GM12891 (cell line): ENCODE data around the gene IFIT5.
A peak's percentile ranks its signal among the peaks of the same experiment; 100 is the strongest.
"Not testable (repeated sequence)": the region's sequence is repeated elsewhere in the genome, so short reads cannot be mapped to it uniquely, and the experiment has no call there.

Experiments
- DNase-seq: peaks from one replicate; pipeline ENCODE4 v3.0.0; 2011; ENCODE audit warnings: low spot score; ENCODE audit not compliant: insufficient read length
- FAIRE-seq: peaks from 2 replicates; lab custom pipeline; 2011; peaks lifted over from hg19 to GRCh38; lab: Jason Lieb, UNC
- PAX5 ChIP-seq: IDR thresholded peaks from 2 replicates; pipeline ENCODE4 v1.6.1; 2011; ENCODE audit warnings: low read length, moderate library complexity, mild to moderate bottlenecking; ENCODE audit not compliant: insufficient read depth, severe bottlenecking
- POLR2A ChIP-seq: IDR thresholded peaks from 2 replicates; pipeline ENCODE4 v1.6.1; 2011; ENCODE audit warnings: low read depth, low read length, control low read depth
- POLR2AphosphoS5 ChIP-seq: IDR thresholded peaks from 2 replicates; pipeline ENCODE4 v1.6.1; 2011; ENCODE audit warnings: low read depth, low read length, control low read depth
- POU2F2 ChIP-seq: IDR thresholded peaks from 2 replicates; pipeline ENCODE4 v1.6.1; 2011; ENCODE audit warnings: low read depth, mild to moderate bottlenecking, control low read depth, low read length, moderate library complexity
- SPI1 ChIP-seq: IDR thresholded peaks from 2 replicates; pipeline ENCODE4 v1.6.1; 2011; ENCODE audit warnings: low read depth, low read length, control low read depth
- TAF1 ChIP-seq: IDR thresholded peaks from 2 replicates; pipeline ENCODE4 v1.6.1; 2011; ENCODE audit warnings: low read depth, low read length, control low read depth

IFIT5 gene

DNA sequence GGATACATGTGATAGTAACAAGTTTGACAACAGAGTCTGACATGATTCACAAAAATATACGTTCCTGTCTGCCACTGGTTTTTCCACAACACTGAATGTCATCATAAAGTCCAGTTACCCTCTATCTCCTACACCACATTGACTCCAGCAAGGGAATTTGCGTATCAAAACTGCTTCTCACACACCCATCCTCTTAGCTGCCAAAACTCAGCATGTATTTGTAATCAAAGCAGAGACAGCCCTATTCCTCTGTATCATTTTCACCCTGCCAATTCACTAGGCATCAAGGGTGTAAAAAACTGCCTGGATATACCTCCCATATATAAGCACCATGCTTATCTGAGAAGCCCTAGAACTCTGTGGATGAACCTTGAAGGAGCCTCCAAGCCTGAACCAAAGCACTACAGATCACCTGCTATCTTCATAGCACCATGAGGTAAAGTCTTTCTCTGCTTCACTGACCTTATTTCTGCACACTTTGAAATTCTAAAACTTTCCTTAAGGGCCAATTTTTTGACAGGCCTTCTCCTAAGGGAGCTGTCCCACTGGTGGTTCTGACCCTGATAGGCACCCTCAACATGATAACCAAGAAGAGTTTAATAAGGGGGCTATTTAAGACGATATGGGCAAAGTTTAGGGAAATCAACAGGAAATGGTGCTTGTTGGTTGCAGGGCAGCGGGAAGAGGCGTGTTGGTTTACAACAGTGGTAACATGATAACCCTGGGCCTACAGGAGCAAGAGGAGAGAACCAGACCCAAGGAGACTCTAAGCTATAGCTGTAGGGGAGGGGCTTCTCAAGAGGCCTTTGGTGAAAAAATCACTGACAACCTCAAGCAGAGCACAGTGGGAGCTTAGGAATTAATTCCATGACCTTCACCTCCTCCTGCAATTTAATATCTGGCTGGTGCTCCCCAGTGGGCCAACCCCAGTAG is 36.4 kb upstream of the IFIT5 start, which contains the start of gene IFIT1B:
TSS of gene IFIT1B (plus strand) at position 352 of the 933 bp plus-strand sequence. CDS start at position 432, 80 bp downstream.
- DNase-seq, result no peak
- FAIRE-seq, result no peak
- TF ChIP-seq POLR2A (no peak), POLR2AphosphoS5 (no peak), PAX5 (no peak), SPI1 (no peak), TAF1 (no peak), POU2F2 (no peak)

DNA sequence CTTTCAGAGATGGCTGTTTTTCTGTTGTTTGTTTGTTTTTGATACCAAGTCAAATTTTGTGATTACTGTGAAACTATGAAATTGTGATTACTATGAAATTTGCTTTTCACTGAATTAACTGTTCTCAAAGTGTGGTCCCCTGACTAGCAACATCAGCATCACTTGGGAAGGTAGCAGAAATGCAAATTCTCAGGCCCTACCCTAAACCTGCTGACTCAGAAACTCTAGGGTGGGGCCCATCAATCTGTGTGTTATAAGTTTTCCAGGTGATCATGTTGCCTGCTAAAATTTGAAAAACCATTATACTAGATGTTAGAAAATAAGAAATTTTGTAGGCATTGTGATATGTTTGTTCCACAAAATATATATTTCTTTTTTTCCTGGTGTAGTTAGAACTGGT is 35.3 kb upstream of the IFIT5 start:
- TF ChIP-seq TAF1, result no peak
- TF ChIP-seq POU2F2, result no peak
- no peak for TF ChIP-seq PAX5
- TF ChIP-seq POLR2A, result no peak
- TF ChIP-seq POLR2AphosphoS5, result no peak
- TF ChIP-seq SPI1, result no peak
- FAIRE-seq, result no peak

DNA sequence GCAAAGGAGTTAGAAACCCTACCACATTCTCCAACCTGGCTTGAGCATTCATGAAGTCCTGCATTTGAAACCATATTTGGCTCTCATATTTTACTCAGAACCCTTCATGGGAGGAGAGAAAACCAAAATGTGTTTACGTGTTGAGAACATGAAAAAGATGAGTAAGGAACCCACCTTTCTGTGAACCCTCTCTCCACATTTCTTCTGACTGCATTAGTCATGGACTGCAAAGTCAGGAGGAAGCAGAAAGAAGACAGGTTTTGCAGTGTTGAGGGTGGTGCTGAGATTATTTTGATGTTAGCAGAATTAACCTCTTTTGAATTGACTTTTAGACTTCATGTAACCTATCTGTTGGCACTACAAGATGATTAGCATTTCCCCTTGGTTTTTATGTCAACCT is 31.6 kb upstream of the IFIT5 start:
- DNase-seq (no peak), FAIRE-seq (no peak)
- TF ChIP-seq TAF1 (no peak), POU2F2 (no peak), PAX5 (no peak), POLR2AphosphoS5 (no peak), SPI1 (no peak), POLR2A (no peak)

More for the DNA sequence above, 35.3 kb upstream of the IFIT5 start:
- no peak for DNase-seq

DNA sequence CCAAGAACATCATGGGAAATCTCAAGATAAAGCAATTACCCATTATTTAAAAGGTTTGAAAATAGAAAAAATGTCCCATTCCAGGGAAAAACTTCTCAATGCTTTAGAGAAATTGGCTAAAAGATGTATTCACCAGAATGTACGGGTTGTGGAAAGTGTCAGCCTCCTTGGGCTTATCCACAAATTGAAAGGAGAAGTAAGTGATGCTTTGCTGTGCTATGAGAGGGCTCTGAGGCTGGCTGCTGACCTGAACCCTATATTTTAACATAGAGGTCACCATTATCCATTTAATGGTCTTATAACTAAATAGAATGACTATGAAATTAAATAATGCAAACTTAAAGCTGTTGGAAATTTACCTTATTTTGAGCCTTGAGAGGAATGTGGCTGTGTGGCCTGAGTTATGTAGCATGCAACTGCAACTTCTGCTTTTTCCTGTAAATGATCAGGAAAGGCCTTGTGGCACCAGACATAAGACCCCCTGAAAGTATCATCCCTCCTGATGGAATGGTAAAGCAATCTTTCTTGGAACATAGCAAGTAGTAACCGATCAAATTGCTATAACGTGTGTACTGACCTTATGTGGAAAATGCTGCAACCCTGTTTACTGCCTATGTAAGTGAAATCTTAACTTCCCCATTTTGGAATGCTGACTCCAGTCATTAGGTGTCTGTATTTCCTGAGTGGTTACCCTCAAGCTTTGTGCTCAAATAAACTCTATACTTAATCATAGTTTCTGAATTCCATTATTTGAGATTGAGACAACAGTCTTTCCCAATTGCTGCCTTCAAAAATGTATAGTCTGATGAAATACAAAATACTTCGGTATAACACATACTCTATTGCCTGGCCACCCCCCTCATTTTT is 29.7 kb upstream of the IFIT5 start:
- TF ChIP-seq SPI1, result no peak
- no peak for TF ChIP-seq PAX5
- TF ChIP-seq TAF1, result no peak
- no peak for TF ChIP-seq POLR2A
- no peak for TF ChIP-seq POLR2AphosphoS5
- no peak for TF ChIP-seq POU2F2
- FAIRE-seq (peak; percentile 74), DNase-seq (no peak)

DNA sequence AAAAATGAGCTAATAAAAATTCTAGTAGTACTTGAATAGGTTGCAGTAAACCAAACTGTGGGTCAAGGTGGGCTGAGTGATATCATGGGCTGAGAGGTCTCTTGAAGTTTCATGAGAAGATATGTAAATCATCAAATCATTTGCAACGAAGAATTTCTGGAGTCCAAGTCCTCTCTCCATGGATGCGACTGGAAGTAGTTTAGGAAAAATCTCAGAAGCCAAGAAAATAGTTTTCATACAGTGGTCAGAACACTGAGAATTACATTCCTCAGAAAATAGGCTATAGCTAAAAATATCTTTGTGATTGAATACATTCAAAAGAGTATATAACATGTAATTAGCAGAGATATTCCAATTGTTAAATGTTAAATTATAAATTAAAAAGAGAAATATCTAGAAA is 25.6 kb upstream of the IFIT5 start:
- DNase-seq (no peak), FAIRE-seq (no peak)
- TF ChIP-seq POU2F2, result no peak
- no peak for TF ChIP-seq PAX5
- no peak for TF ChIP-seq TAF1
- no peak for TF ChIP-seq POLR2AphosphoS5
- TF ChIP-seq POLR2A, result no peak
- TF ChIP-seq SPI1, result no peak

DNA sequence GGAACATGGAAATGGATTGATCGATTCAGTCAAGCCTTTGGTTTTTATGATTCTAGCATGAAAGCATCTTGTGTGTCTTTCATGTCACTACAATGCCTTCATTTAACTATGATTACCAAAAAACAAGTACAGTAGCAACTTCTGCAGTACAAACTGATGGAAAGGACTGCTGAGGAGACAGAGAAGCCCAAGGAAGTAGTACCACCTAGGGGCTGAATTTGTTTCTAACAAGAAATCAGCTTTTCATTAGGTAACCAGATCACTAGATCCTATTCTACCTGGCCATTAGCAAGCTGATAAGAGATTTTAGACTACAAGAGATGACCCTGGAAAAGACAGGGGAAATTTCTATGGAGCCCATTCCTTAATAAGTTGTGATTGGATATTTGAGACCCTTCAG is 25.1 kb upstream of the IFIT5 start:
- TF ChIP-seq SPI1 (no peak), POU2F2 (no peak), TAF1 (no peak), POLR2A (no peak), PAX5 (no peak)
- DNase-seq (no peak), FAIRE-seq (no peak)

DNA sequence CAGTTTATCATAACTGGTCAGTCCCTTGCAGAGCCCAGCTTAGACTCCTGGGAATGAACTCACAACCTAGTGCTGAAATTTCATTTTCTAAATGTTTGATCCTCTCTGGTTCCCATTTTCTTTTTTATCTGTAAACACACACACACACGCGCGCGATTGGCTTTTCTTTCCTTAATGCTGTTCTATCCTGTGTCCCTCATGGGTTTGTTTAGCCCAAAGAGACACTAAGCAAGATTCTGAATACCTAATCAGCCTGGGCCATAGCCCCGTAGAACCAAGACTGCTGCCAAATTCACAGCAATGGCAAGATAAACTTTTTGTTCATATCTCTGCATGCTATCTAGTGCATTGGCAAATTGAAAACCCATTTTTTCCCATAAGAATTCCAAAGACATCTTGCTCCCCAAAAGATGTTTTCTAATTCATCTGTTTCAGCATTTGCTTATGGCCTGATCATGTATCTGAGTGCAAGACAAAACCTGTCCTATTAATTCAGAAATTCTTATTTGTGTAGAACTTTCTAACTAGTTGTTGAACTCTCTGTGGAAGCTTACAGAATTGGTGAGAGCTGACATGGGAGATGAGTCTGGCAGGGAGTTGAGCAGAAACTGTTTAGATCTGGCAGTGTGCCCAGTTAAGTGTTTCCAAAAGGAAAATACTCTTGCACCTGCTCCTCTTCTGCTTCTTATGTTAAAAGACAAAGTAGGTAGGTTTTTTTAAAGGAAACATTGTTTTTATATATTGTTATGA is 23.7 kb upstream of the IFIT5 start:
- no peak for FAIRE-seq
- no peak for DNase-seq
- TF ChIP-seq POU2F2, result no peak
- TF ChIP-seq PAX5, result no peak
- no peak for TF ChIP-seq POLR2AphosphoS5
- TF ChIP-seq TAF1, result no peak
- no peak for TF ChIP-seq POLR2A
- no peak for TF ChIP-seq SPI1

DNA sequence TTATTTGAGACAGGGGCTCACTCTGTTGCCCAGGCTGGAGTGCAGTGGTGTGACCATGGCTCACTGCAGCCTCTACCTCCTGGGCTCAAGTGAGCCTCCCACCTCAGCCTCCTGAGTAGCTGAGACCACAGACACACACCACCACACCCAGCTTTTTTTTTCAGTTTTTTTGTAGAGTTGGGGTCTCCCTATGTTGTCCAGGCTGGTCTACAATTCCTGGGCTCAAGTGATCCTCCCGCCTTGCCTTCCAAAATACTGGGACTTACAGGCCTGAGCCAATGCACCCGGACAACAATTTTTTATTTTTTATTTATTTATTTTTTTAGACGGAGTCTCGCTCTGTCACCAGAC is 23.2 kb upstream of the IFIT5 start:
- not testable (repeated sequence) for DNase-seq, FAIRE-seq
